ENCODE measurements around the gene DPEP1. TPM values are rescaled to one million over a fixed set of nuclear protein-coding genes. Genes with fewer than 3 reads are reported as not detected.

DPEP1 gene
- polyA plus RNA-seq, 3 donors, result not detected

DNA sequence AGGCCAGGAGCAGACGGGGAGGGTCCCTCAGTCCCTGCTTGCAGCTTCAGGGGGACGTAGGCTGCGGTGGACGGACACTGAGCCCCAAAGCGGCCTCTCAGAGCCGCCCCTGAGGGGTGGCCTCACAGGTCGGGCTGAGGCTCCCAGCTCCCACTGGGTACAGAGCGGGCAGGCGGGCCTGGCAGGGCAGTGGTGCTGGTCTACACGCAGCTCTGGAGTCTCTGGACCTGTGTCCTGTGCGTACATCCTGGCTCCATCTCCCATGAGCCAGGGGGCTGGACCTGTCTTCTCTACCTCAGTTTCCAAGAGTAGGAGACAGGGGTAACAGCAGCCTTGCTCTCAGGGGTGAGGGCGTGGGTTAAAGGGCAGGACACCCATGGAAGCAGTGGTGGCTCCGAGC, 1.7 kb downstream of the DPEP1 start:
- Histone ChIP-seq H2AFZ (ENCODE audit: insufficient read depth, low read depth, low read length, poor library complexity, severe bottlenecking) (no peak overlapping the region), H3K36me3 (replicated peaks in 1 of 2; ENCODE audit: control insufficient read depth in 1 of 2, insufficient read depth in 2 of 2, low read length in 2 of 2) (no peaks in the 10 kb centered on the region), H3K9ac (ENCODE audit: insufficient read depth, low read length, poor library complexity, severe bottlenecking) (no peak overlapping the region), H3K27ac (ENCODE audit: low read depth in 1 of 2, low read length in 2 of 2) (no peak overlapping the region), H3K79me2 (ENCODE audit: insufficient read depth, low read length) (no peaks in the 10 kb centered on the region), H3K4me1 (ENCODE audit: control insufficient read depth in 1 of 2, insufficient read depth in 2 of 2, low read length in 2 of 2) (no peaks in the 10 kb centered on the region), H3K4me2 (replicated peaks; ENCODE audit: extremely low read depth, low read length, poor library complexity, severe bottlenecking) (no peak overlapping the region), H4K20me1 (ENCODE audit: insufficient read depth, low read length) (no peaks in the 10 kb centered on the region), H3K27me3 (ENCODE audit: control insufficient read depth in 2 of 2, insufficient read depth in 2 of 2, low read length in 2 of 2) (no peaks in the 10 kb centered on the region), H3K4me3 (replicated peaks in 1 of 3; ENCODE audit: low read depth in 2 of 3, low read length in 3 of 3) (no peak overlapping the region), H3K9me3 (replicated peaks in 1 of 2; ENCODE audit: control insufficient read depth in 1 of 2, insufficient read depth in 1 of 2, low read length in 2 of 2) (no peaks in the 10 kb centered on the region)
- WGBS (ENCODE audit: insufficient coverage), result 91% methylated on average over 12 of the region's 13 CpGs
- Mint-ChIP-seq H3K27me3 (ENCODE audit: low read depth in 3 of 3) (peaks cover 6 to 15% (median 6%) of the 10 kb centered on the region in 3 donors), H3K4me1 (no peaks in the 10 kb centered on the region), H3K36me3 (no peaks in the 10 kb centered on the region), H3K4me3 (no peak overlapping the region), H3K9me3 (peaks cover 0 to 5% (median 0%) of the 10 kb centered on the region in 7 donors), H3K27ac (no peak overlapping the region)
- TF ChIP-seq, protein P1, sequence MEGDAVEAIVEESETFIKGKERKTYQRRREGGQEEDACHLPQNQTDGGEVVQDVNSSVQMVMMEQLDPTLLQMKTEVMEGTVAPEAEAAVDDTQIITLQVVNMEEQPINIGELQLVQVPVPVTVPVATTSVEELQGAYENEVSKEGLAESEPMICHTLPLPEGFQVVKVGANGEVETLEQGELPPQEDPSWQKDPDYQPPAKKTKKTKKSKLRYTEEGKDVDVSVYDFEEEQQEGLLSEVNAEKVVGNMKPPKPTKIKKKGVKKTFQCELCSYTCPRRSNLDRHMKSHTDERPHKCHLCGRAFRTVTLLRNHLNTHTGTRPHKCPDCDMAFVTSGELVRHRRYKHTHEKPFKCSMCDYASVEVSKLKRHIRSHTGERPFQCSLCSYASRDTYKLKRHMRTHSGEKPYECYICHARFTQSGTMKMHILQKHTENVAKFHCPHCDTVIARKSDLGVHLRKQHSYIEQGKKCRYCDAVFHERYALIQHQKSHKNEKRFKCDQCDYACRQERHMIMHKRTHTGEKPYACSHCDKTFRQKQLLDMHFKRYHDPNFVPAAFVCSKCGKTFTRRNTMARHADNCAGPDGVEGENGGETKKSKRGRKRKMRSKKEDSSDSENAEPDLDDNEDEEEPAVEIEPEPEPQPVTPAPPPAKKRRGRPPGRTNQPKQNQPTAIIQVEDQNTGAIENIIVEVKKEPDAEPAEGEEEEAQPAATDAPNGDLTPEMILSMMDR (IDR thresholded peaks at IDR 0.05), result no peak
- DNase-seq, result no peak
- intact Hi-C loops (cut with micrococcal nuclease), result no loop called here

DNA sequence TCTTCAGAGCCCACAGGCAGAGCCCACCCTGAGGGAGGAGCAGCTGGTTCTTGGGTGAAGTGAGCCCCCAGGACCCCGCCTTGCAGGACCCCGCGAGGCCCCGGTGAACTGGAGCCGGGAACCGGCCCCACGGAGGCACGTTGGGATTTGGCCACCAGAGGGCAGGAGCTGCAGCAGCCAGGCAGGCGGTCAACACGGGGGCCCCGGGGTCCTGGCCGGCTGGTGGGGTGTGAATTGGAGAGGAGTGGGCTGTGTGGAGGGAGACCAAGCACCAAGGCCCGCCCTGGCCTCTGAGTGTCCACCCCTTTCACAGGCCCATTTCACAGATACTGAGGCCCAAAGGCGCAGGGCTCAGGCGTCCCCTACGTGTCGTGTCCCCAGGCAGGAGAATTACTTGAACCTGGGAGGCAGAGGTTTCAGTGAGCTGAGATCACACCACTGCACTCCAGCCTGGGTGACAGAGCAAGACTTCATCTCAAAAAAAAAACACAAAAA, 2.2 kb downstream of the DPEP1 start:
- intact Hi-C loops (cut with micrococcal nuclease), result no loop called here
- no peak overlapping the region for H3K27ac Mint-ChIP-seq
- no peaks in the 10 kb centered on the region for H3K36me3 ChIP-seq (replicated peaks in 1 of 2; ENCODE audit: control insufficient read depth in 1 of 2, insufficient read depth in 2 of 2, low read length in 2 of 2)
- peaks cover 0 to 5% (median 0%) of the 10 kb centered on the region in 7 donors for H3K9me3 Mint-ChIP-seq
- H3K9me3 ChIP-seq (replicated peaks in 1 of 2; ENCODE audit: control insufficient read depth in 1 of 2, insufficient read depth in 1 of 2, low read length in 2 of 2), result no peaks in the 10 kb centered on the region
- no peaks in the 10 kb centered on the region for H3K4me1 Mint-ChIP-seq
- no peak overlapping the region for H3K4me3 Mint-ChIP-seq
- no peaks in the 10 kb centered on the region for H4K20me1 ChIP-seq (ENCODE audit: insufficient read depth, low read length)
- H3K27ac ChIP-seq (ENCODE audit: low read depth in 1 of 2, low read length in 2 of 2), result no peak overlapping the region
- no peak overlapping the region for H3K4me3 ChIP-seq (replicated peaks in 1 of 3; ENCODE audit: low read depth in 2 of 3, low read length in 3 of 3)
- 44% methylated on average over 12 of the region's 17 CpGs for WGBS (ENCODE audit: insufficient coverage)
- no peaks in the 10 kb centered on the region for H3K27me3 ChIP-seq (ENCODE audit: control insufficient read depth in 2 of 2, insufficient read depth in 2 of 2, low read length in 2 of 2)
- DNase-seq, result peak in 2 of 3 donors; percentile 18 to 29
- no peak overlapping the region for H2AFZ ChIP-seq (ENCODE audit: insufficient read depth, low read depth, low read length, poor library complexity, severe bottlenecking)
- H3K27me3 Mint-ChIP-seq (ENCODE audit: low read depth in 3 of 3), result peaks cover 6 to 15% (median 7%) of the 10 kb centered on the region in 3 donors
- H3K4me2 ChIP-seq (replicated peaks; ENCODE audit: extremely low read depth, low read length, poor library complexity, severe bottlenecking), result no peak overlapping the region
- TF ChIP-seq, protein P1 (IDR thresholded peaks at IDR 0.05), result peak; percentile 30
- H3K9ac ChIP-seq (ENCODE audit: insufficient read depth, low read length, poor library complexity, severe bottlenecking), result no peak overlapping the region
- H3K36me3 Mint-ChIP-seq, result no peaks in the 10 kb centered on the region
- no peaks in the 10 kb centered on the region for H3K79me2 ChIP-seq (ENCODE audit: insufficient read depth, low read length)
- no peaks in the 10 kb centered on the region for H3K4me1 ChIP-seq (ENCODE audit: control insufficient read depth in 1 of 2, insufficient read depth in 2 of 2, low read length in 2 of 2)

Data from CD14-positive monocyte (primary cell).